Measurements from ENCODE around the gene NTRK3. TPM values are rescaled to one million over a fixed set of nuclear protein-coding genes. Genes with fewer than 3 reads are reported as not detected.

Gene NTRK3
- total RNA-seq, 3 donors from 2014 or later (not counting 1 experiment from before 2014, with no cell fraction given): not detected

GRCh38 chr15:87828608-87829007 lies 427.9 kb downstream of the NTRK3 start:
- no peak overlapping the region for H3K27ac ChIP-seq (ENCODE audit: low read length)
- no CpG with 5 or more reads among the region's 3 CpGs for WGBS (ENCODE audit: insufficient coverage)
- DNase-seq (no peak), ATAC-seq (no peak)
- no peaks in the 10 kb centered on the region for H3K27me3 Mint-ChIP-seq (ENCODE audit: low read depth in 2 of 2)
- H3K4me3 Mint-ChIP-seq: no peak overlapping the region
- H3K36me3 Mint-ChIP-seq: no peaks in the 10 kb centered on the region
- TF ChIP-seq CTCF (IDR thresholded peaks at IDR 0.05): no peak
- no peaks in the 10 kb centered on the region for H3K9me3 ChIP-seq (ENCODE audit: control insufficient read depth, insufficient read depth, low read length)
- intact Hi-C loops (cut with micrococcal nuclease): no loop called here
- no peak overlapping the region for H3K4me3 ChIP-seq (ENCODE audit: low read length)
- H3K4me1 Mint-ChIP-seq: no peaks in the 10 kb centered on the region
- H3K9me3 Mint-ChIP-seq: peaks cover 6 to 10% of the 10 kb centered on the region in 2 donors
- H3K27me3 ChIP-seq (ENCODE audit: control insufficient read depth, insufficient read depth, low read length): no peaks in the 10 kb centered on the region
- H3K36me3 ChIP-seq (ENCODE audit: control insufficient read depth, insufficient read depth, low read length): no peaks in the 10 kb centered on the region
- no peaks in the 10 kb centered on the region for H3K4me1 ChIP-seq (ENCODE audit: control insufficient read depth, insufficient read depth, low read length)
- no peak overlapping the region for H3K27ac Mint-ChIP-seq

GRCh38 chr15:87827131-87827530 lies 429.4 kb downstream of the NTRK3 start:
- H3K4me1 Mint-ChIP-seq: no peaks in the 10 kb centered on the region
- H3K27me3 ChIP-seq (ENCODE audit: control insufficient read depth, insufficient read depth, low read length): no peaks in the 10 kb centered on the region
- WGBS (ENCODE audit: insufficient coverage): 93% methylated on average over 3 of the region's 3 CpGs
- no peak overlapping the region for H3K27ac ChIP-seq (ENCODE audit: low read length)
- no peaks in the 10 kb centered on the region for H3K36me3 ChIP-seq (ENCODE audit: control insufficient read depth, insufficient read depth, low read length)
- H3K4me1 ChIP-seq (ENCODE audit: control insufficient read depth, insufficient read depth, low read length): no peaks in the 10 kb centered on the region
- H3K4me3 ChIP-seq (ENCODE audit: low read length): no peak overlapping the region
- no peaks in the 10 kb centered on the region for H3K9me3 ChIP-seq (ENCODE audit: control insufficient read depth, insufficient read depth, low read length)
- intact Hi-C loops (cut with micrococcal nuclease): no loop called here
- no peaks in the 10 kb centered on the region for H3K36me3 Mint-ChIP-seq
- H3K9me3 Mint-ChIP-seq: peaks cover 6 to 10% of the 10 kb centered on the region in 2 donors
- no peak overlapping the region for H3K27ac Mint-ChIP-seq
- no peaks in the 10 kb centered on the region for H3K27me3 Mint-ChIP-seq (ENCODE audit: low read depth in 2 of 2)
- ATAC-seq (no peak), DNase-seq (no peak)
- H3K4me3 Mint-ChIP-seq: no peak overlapping the region
- TF ChIP-seq CTCF (IDR thresholded peaks at IDR 0.05): no peak

- Mint-ChIP-seq H3K27ac (no peak overlapping the region), H3K27me3 (ENCODE audit: low read depth in 2 of 2) (no peaks in the 10 kb centered on the region), H3K4me1 (no peaks in the 10 kb centered on the region), H3K36me3 (no peaks in the 10 kb centered on the region), H3K9me3 (peaks cover 6 to 10% of the 10 kb centered on the region in 2 donors), H3K4me3 (no peak overlapping the region)
- Histone ChIP-seq H3K27me3 (ENCODE audit: control insufficient read depth, insufficient read depth, low read length) (no peaks in the 10 kb centered on the region), H3K27ac (ENCODE audit: low read length) (no peak overlapping the region), H3K9me3 (ENCODE audit: control insufficient read depth, insufficient read depth, low read length) (no peaks in the 10 kb centered on the region), H3K36me3 (ENCODE audit: control insufficient read depth, insufficient read depth, low read length) (no peaks in the 10 kb centered on the region), H3K4me1 (ENCODE audit: control insufficient read depth, insufficient read depth, low read length) (no peaks in the 10 kb centered on the region), H3K4me3 (ENCODE audit: low read length) (no peak overlapping the region)
- 70% methylated on average over 8 of the region's 8 CpGs for WGBS (ENCODE audit: insufficient coverage)
- ATAC-seq: no peak
- intact Hi-C loops (cut with micrococcal nuclease): no loop called here
- no peak for TF ChIP-seq CTCF (IDR thresholded peaks at IDR 0.05)
- DNase-seq: no peak
Observed at GRCh38 chr15:87826119-87826747, 430.3 kb downstream of the NTRK3 start.

DNA sequence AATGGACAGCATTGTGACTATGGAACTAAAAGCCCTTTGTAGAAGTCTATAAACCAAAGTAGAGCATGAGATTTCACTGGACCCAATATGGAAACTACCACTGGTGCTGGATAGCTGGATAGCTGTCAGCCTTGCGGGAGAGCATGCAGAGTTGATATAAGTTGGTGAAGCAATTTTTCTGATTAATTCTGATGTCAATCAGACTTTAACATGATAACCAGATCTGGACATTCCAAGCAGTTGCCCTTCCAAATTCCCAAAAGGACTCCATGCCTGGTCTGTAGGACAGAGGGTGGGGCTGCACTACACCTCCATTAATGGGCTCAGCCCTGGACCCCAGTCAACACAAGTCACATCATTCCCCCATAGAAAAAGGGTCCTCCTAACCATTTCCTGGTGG lies 437.8 kb downstream of the NTRK3 start:
- 50% methylated on average over 1 of the region's 1 CpG for WGBS (ENCODE audit: insufficient coverage)
- ATAC-seq (no peak), DNase-seq (no peak)
- Histone ChIP-seq H3K27ac (ENCODE audit: low read length) (no peak overlapping the region), H3K4me3 (ENCODE audit: low read length) (no peak overlapping the region), H3K9me3 (ENCODE audit: control insufficient read depth, insufficient read depth, low read length) (no peaks in the 10 kb centered on the region), H3K4me1 (ENCODE audit: control insufficient read depth, insufficient read depth, low read length) (no peaks in the 10 kb centered on the region), H3K36me3 (ENCODE audit: control insufficient read depth, insufficient read depth, low read length) (no peaks in the 10 kb centered on the region), H3K27me3 (ENCODE audit: control insufficient read depth, insufficient read depth, low read length) (no peaks in the 10 kb centered on the region)
- intact Hi-C loops (cut with micrococcal nuclease): no loop called here
- no peaks in the 10 kb centered on the region for H3K27me3 Mint-ChIP-seq (ENCODE audit: low read depth in 2 of 2)
- no peak overlapping the region for H3K4me3 Mint-ChIP-seq
- H3K27ac Mint-ChIP-seq: no peak overlapping the region
- no peak for TF ChIP-seq CTCF (IDR thresholded peaks at IDR 0.05)
- no peaks in the 10 kb centered on the region for H3K4me1 Mint-ChIP-seq
- H3K36me3 Mint-ChIP-seq: no peaks in the 10 kb centered on the region
- peaks cover 0 to 7% of the 10 kb centered on the region in 2 donors for H3K9me3 Mint-ChIP-seq
